MM.1S (cell line): ENCODE data around the gene SSX3.
"Not testable (repeated sequence)": the region's sequence is repeated elsewhere in the genome, so short reads cannot be mapped to it uniquely, and the experiment has no call there.

ENCODE experiments used
- EZH2 ChIP-seq: fragments of 300-600 bp; sonication (generic); optimal IDR thresholded peaks from 2 replicates; pipeline ENCODE3; 2017; ENCODE audit warnings: low read depth, mild to moderate bottlenecking, antibody characterized with exemption, low read length, mixed read lengths
- EZH2phosphoT487 ChIP-seq: fragments of 300-600 bp; sonication (generic); IDR thresholded peaks from 2 replicates; pipeline ENCODE4 v1.6.1; 2018; ENCODE audit warnings: antibody characterized with exemption, low read length
- TF ChIP-seq, protein P1 (sequence below): fragments of 300-600 bp; sonication (generic); IDR thresholded peaks from 2 replicates; pipeline ENCODE4 v1.5.1; 2016; ENCODE audit warnings: antibody characterized with exemption, low read length, mixed read lengths

DNA sequence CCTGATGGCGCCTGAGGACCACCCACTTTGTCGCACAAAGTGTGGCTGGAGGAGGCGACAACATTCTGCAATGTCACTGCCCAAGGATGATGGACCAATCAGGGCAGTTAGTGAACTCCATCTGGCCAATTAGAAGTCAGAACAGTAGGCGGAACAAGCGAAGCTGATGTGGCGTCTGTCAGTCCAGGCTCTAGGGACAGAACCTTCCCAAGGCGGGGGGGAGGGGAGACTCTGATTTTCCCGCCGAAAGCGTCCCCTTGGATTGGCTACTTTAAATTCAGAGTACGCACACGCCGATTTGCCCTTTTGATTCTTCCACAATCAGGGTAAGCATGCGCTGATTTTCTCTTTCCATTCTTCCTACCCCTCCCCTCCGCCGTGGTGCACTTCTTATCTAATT lies 26.7 kb upstream of the SSX3 start, which contains the start of gene SSX4:
- TF ChIP-seq, protein P1, sequence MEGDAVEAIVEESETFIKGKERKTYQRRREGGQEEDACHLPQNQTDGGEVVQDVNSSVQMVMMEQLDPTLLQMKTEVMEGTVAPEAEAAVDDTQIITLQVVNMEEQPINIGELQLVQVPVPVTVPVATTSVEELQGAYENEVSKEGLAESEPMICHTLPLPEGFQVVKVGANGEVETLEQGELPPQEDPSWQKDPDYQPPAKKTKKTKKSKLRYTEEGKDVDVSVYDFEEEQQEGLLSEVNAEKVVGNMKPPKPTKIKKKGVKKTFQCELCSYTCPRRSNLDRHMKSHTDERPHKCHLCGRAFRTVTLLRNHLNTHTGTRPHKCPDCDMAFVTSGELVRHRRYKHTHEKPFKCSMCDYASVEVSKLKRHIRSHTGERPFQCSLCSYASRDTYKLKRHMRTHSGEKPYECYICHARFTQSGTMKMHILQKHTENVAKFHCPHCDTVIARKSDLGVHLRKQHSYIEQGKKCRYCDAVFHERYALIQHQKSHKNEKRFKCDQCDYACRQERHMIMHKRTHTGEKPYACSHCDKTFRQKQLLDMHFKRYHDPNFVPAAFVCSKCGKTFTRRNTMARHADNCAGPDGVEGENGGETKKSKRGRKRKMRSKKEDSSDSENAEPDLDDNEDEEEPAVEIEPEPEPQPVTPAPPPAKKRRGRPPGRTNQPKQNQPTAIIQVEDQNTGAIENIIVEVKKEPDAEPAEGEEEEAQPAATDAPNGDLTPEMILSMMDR, result not testable (repeated sequence)
- not testable (repeated sequence) for TF ChIP-seq EZH2, EZH2phosphoT487
